Stimulated activated naive CD8-positive, alpha-beta T cell treated with anti-CD3 and anti-CD28 coated beads, Interleukin-15, amount 100 ng/mL, for 72 hours (primary cell): ENCODE results near the gene TTC33.
A peak's percentile ranks its signal among the peaks of the same experiment; 100 is the strongest.
"Not testable (repeated sequence)": the region's sequence is repeated elsewhere in the genome, so short reads cannot be mapped to it uniquely, and the experiment has no call there.

Source experiments
- ATAC-seq: fragments of 150-1000 bp; cut with Tn5 transposase; 2 replicates; pipeline ENCODE4 v1.10.0; 2021; ENCODE audit warnings: mild to moderate bottlenecking, moderate library complexity
- DNase-seq, 2 donors: peaks; one replicate each; pipeline ENCODE4 v3.0.0; 2021 to 2022
- H3K27ac Mint-ChIP-seq, 2 donors: one replicate each; pipeline ENCODE4 v1.8.0; 2022; ENCODE audit warnings: mild to moderate bottlenecking in 2 of 2, mixed read lengths in 2 of 2, moderate library complexity in 2 of 2
- H3K27me3 Mint-ChIP-seq: one replicate; pipeline ENCODE4 v1.8.0; 2022; ENCODE audit warnings: mixed read lengths
- H3K4me1 Mint-ChIP-seq: one replicate; pipeline ENCODE4 v1.8.0; 2022; ENCODE audit warnings: mild to moderate bottlenecking, mixed read lengths
- H3K4me3 Mint-ChIP-seq, 2 donors: one replicate each; pipeline ENCODE4 v1.8.0; 2022; ENCODE audit warnings: mild to moderate bottlenecking in 2 of 2, mixed read lengths in 2 of 2, moderate library complexity in 1 of 2
- H3K9me3 Mint-ChIP-seq, 2 donors: one replicate each; pipeline ENCODE4 v1.8.0; 2022; ENCODE audit warnings: mixed read lengths in 2 of 2

TTC33 gene

GRCh38 chr5:40607202-40607601, 148.6 kb downstream of the TTC33 start:
- H3K9me3 Mint-ChIP-seq = peaks cover 4 to 7% of the 10 kb centered on the region in 2 donors
- peaks cover 20% of the 10 kb centered on the region for H3K4me1 Mint-ChIP-seq
- no peak for DNase-seq
- no peak overlapping the region for H3K4me3 Mint-ChIP-seq
- no peaks in the 10 kb centered on the region for H3K27me3 Mint-ChIP-seq
- no peak for ATAC-seq
- no peak overlapping the region for H3K27ac Mint-ChIP-seq

DNA sequence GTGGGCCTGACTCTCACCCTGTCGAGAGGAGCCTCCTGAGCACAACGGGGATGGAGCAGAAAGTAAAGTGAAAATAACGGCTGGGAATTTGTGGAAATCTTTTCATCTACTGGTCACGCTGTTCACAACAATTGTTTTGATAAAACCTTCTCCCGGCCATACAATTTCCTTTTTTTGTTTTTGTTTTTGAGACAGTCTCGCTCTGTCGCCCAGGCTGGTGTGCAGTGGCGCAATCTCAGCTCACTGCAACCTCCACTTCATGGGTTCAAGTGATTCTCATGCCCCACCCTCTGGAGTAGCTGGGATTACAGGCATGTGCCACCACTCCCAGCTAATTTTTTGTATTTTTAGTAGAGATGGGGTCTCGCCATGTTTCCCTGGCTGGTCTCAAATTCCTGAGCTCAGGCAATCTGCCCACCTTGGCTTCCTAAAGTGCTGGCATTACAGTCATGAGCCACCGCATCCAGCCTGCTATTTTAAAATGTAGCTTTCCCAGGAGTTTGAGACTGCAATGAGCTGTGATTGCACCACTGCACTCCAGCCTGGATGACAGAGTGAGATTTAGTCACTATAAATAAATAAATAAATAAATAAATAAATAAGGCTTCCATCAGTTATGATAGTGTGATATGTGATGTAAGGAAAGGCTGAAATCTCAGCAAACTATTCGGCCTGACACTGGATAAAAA, 149.5 kb downstream of the TTC33 start:
- peaks cover 30% of the 10 kb centered on the region for H3K4me1 Mint-ChIP-seq
- H3K27ac Mint-ChIP-seq = no peak overlapping the region
- DNase-seq = no peak

DNA sequence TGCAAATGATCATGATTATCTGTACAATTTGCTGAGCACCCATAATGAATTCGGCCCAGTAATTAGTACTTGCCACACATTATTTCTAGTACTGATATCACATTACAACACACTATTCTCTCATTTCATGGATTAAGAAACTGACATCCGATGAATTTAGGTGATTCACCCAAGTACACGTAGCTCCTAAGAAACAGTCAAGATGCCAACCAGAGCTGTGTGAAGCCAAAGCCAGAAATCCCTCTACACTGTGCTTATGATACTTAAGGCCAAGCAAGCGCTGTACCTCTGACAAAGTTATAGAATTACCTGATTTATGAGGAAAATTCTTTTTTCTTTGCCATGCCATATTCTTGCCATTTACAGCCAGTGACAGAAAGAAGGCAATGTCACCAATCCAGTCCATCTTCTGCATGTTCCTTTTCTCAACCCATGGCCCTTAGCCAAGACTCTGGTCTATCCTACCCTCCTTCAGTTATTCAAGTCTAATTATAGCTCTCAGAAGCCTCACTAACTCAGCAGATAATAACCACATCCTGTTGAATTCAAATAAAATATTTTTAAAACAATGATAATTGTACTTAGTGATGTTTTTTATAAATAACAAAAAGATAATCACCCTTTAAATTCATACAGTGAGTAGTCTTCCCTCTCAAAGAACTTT, 150.3 kb downstream of the TTC33 start:
- H3K4me3 Mint-ChIP-seq = no peak overlapping the region
- H3K27ac Mint-ChIP-seq = no peak overlapping the region

More for the DNA sequence above, 149.5 kb downstream of the TTC33 start:
- peaks cover 4 to 6% of the 10 kb centered on the region in 2 donors for H3K9me3 Mint-ChIP-seq
- no peaks in the 10 kb centered on the region for H3K27me3 Mint-ChIP-seq
- H3K4me3 Mint-ChIP-seq = peak overlapping the region in 1 of 2 donors; percentile 7
- no peak for ATAC-seq

GRCh38 chr5:40603378-40603777, 152.4 kb downstream of the TTC33 start:
- ATAC-seq = no peak
- no peaks in the 10 kb centered on the region for H3K9me3 Mint-ChIP-seq
- no peak for DNase-seq
- H3K4me1 Mint-ChIP-seq = peaks cover 45% of the 10 kb centered on the region
- no peak overlapping the region for H3K27ac Mint-ChIP-seq
- H3K4me3 Mint-ChIP-seq = no peak overlapping the region
- peaks cover 8% of the 10 kb centered on the region for H3K27me3 Mint-ChIP-seq

More for the DNA sequence above, 150.3 kb downstream of the TTC33 start:
- H3K27me3 Mint-ChIP-seq = no peaks in the 10 kb centered on the region
- ATAC-seq (no peak), DNase-seq (no peak)
- no peaks in the 10 kb centered on the region for H3K9me3 Mint-ChIP-seq
- H3K4me1 Mint-ChIP-seq = peaks cover 34% of the 10 kb centered on the region

GRCh38 chr5:40601198-40601868, 154.4 kb downstream of the TTC33 start:
- H3K27ac Mint-ChIP-seq = no peak overlapping the region
- DNase-seq (no peak), ATAC-seq (no peak)
- H3K27me3 Mint-ChIP-seq = peaks cover 16% of the 10 kb centered on the region
- no peaks in the 10 kb centered on the region for H3K9me3 Mint-ChIP-seq
- peaks cover 44% of the 10 kb centered on the region for H3K4me1 Mint-ChIP-seq
- H3K4me3 Mint-ChIP-seq = no peak overlapping the region

DNA sequence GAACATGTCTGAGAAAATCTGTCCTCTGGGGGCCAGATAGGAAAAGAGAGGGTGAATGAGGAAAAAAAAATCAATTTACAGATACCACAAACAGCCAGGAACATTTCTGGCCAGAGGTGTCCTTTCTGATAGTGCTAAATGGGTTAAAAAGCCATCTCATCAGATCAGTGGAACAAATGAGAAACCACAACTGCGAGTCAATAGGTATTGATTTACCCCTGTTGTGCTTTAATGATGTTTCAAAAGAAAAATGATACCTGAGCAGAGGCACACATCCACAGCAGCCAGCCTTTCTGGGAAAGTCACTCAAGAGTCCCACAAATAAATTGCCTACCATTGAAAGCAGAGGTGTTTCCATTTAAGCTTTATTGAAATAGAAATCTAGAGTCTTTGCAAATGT, 155.4 kb downstream of the TTC33 start:
- H3K4me1 Mint-ChIP-seq = peaks cover 34% of the 10 kb centered on the region
- no peaks in the 10 kb centered on the region for H3K9me3 Mint-ChIP-seq
- ATAC-seq (peak; percentile 40), DNase-seq (no peak)
- peak overlapping the region in 1 of 2 donors; percentile 1 for H3K4me3 Mint-ChIP-seq
- peaks cover 16% of the 10 kb centered on the region for H3K27me3 Mint-ChIP-seq
- H3K27ac Mint-ChIP-seq = no peak overlapping the region

DNA sequence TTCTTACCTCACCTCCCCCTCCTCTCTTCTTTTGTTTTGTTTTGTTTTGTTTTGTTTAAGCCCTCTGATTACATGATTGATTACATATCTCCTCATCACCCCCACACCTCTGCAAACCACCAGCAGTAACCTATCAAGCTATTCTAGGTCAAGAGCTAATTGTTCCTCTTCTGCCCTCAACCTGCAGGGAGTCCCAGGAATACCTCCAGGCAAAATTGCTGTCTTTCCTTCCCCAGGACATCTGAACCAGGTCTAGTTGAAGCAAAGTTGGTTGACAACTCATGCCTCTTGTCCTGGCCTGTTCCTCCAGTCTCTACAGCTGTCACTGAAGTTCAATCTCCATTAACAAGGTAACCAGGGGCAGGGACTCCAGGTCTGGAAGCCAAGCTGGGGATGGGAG, 156.1 kb downstream of the TTC33 start:
- H3K27ac Mint-ChIP-seq = no peak overlapping the region
- DNase-seq (no peak), ATAC-seq (no peak)
- H3K27me3 Mint-ChIP-seq = peaks cover 16% of the 10 kb centered on the region
- peaks cover 30% of the 10 kb centered on the region for H3K4me1 Mint-ChIP-seq
- no peak overlapping the region for H3K4me3 Mint-ChIP-seq
- H3K9me3 Mint-ChIP-seq = no peaks in the 10 kb centered on the region

- DNase-seq (no peak), ATAC-seq (no peak)
- peaks cover 4 to 6% of the 10 kb centered on the region in 2 donors for H3K9me3 Mint-ChIP-seq
- H3K27ac Mint-ChIP-seq = no peak overlapping the region
- H3K27me3 Mint-ChIP-seq = peaks cover 16% of the 10 kb centered on the region
- no peak overlapping the region for H3K4me3 Mint-ChIP-seq
- H3K4me1 Mint-ChIP-seq = peaks cover 30% of the 10 kb centered on the region
Measured at GRCh38 chr5:40594811-40595210, 160.9 kb downstream of the TTC33 start.

- ATAC-seq, H3K4me3 Mint-ChIP-seq, H3K9me3 Mint-ChIP-seq, H3K27me3 Mint-ChIP-seq, DNase-seq: not testable (repeated sequence)
- Mint-ChIP-seq H3K4me1 (peaks cover 21% of the 10 kb centered on the region), H3K27ac (peak overlapping the region in 1 of 2 donors; percentile 44)
Measured at GRCh38 chr5:40591727-40592396, 163.9 kb downstream of the TTC33 start.

DNA sequence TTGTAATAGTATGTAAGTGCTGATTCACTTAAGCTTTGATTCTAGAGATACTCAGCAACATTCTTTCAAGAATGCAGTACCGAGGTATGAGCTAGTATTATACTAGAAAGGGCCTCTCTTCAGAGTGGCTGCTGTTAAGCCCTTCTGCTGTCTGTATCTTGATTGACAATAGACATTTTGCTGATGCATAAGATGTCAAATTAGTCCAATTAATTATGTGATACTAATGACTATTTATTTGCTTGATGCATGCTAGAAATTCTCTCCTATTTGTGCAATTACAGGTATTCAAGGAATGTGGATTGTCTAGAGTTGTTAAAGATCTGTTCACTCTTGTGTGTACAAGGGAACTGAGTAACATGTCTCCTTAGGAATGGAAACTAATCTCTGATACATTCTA, 168.4 kb downstream of the TTC33 start:
- H3K4me1 Mint-ChIP-seq = peaks cover 30% of the 10 kb centered on the region
- H3K4me3 Mint-ChIP-seq = no peak overlapping the region
- H3K27me3 Mint-ChIP-seq = no peaks in the 10 kb centered on the region
- no peak for ATAC-seq
- DNase-seq = no peak
- H3K9me3 Mint-ChIP-seq = peaks cover 4 to 6% of the 10 kb centered on the region in 2 donors
- H3K27ac Mint-ChIP-seq = no peak overlapping the region

- Mint-ChIP-seq H3K27ac (no peak overlapping the region), H3K4me1 (peaks cover 17% of the 10 kb centered on the region), H3K27me3 (no peaks in the 10 kb centered on the region), H3K4me3 (no peak overlapping the region), H3K9me3 (peaks cover 0 to 6% of the 10 kb centered on the region in 2 donors)
- DNase-seq = no peak
- peak; percentile 66 for ATAC-seq
Measured at GRCh38 chr5:40585537-40586267, 170.1 kb downstream of the TTC33 start.

DNA sequence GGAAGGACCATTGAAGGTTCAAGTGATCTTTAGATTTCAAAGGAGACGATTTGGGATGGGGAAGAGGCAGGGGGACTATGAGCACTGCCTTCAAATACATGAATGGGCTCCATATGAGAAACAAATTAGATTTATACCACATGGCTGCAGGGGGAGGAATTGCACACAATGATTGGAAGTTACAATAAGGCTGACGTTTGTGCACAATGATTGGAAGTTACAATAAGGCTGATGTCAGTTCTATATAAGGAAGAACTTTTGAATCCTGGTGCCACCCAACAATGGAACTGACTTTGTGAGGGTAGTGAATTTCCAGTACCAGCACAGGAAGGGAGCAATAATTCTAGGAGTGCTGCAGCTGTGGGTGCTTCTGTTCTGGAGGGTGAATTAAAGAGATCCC, 171.7 kb downstream of the TTC33 start:
- H3K4me1 Mint-ChIP-seq = peaks cover 28% of the 10 kb centered on the region
- DNase-seq = no peak
- H3K27me3 Mint-ChIP-seq = no peaks in the 10 kb centered on the region

GRCh38 chr5:40578501-40579451, 177.0 kb downstream of the TTC33 start:
- Mint-ChIP-seq H3K9me3 (no peaks in the 10 kb centered on the region), H3K4me3 (peak overlapping the region; percentile 77 to 80), H3K27me3 (no peaks in the 10 kb centered on the region), H3K4me1 (peaks cover 33% of the 10 kb centered on the region), H3K27ac (peak overlapping the region; percentile 87 to 95)
- DNase-seq (peak; percentile 27 to 66), ATAC-seq (peak; percentile 98)

More for the DNA sequence above, 171.7 kb downstream of the TTC33 start:
- ATAC-seq = no peak
- Mint-ChIP-seq H3K9me3 (no peaks in the 10 kb centered on the region), H3K27ac (no peak overlapping the region), H3K4me3 (no peak overlapping the region)

DNA sequence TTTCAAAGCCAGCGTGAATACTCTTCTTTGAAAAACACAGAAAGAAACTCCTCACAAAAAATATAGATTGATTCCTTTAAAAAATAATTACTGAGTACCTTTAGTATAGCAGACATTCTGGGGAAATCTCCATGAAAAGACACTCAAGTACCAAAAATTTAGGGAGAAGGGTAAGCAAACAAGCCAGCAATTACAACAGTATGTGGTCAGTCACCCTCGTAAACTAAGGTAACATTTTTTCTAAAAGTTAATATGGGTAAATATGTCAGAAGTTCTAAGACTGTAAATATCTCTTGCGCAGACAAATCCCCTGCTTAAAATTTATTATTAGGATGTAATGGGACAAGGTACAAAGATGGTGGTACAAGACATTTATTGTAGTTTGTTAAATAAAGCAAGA, 178.0 kb downstream of the TTC33 start:
- Mint-ChIP-seq H3K4me1 (peaks cover 33% of the 10 kb centered on the region), H3K9me3 (no peaks in the 10 kb centered on the region), H3K4me3 (peak overlapping the region in 1 of 2 donors; percentile 29), H3K27ac (no peak overlapping the region), H3K27me3 (no peaks in the 10 kb centered on the region)
- DNase-seq (no peak), ATAC-seq (no peak)
